Cardiac muscle cell (in vitro differentiated cells and primary cell): Measurements from ENCODE around the gene KRT37. TPM values are rescaled to one million over a fixed set of nuclear protein-coding genes. Genes with fewer than 3 reads are reported as not detected.

Experiments used
- DNase-seq, 2 donors: peaks; one replicate each; pipeline versions ENCODE4 v3.0.0 to v3.0.0-alpha.2; 2010 to 2017; ENCODE audit warnings: low read depth in 1 of 2, low spot score in 1 of 2
- H3K27ac ChIP-seq: fragments of 200-600 bp; sonication (generic); 2 replicates; pipeline ENCODE4 v1.5.1; 2016
- H3K27me3 ChIP-seq: fragments of 200-600 bp; sonication (generic); 2 replicates; pipeline ENCODE4 v1.6.0; 2016; ENCODE audit warnings: control low read depth
- H3K36me3 ChIP-seq: fragments of 200-600 bp; sonication (generic); 2 replicates; pipeline ENCODE4 v1.5.1; 2016; ENCODE audit warnings: control low read depth
- H3K4me1 ChIP-seq: fragments of 200-600 bp; sonication (generic); 2 replicates; pipeline ENCODE4 v1.8.1; 2017; ENCODE audit warnings: low read depth, mild to moderate bottlenecking, mixed run types
- H3K4me3 ChIP-seq: fragments of 200-600 bp; sonication (generic); 2 replicates; pipeline ENCODE4 v1.5.1; 2016; ENCODE audit warnings: mild to moderate bottlenecking
- H3K9me3 ChIP-seq: fragments of 200-600 bp; sonication (generic); 2 replicates; pipeline ENCODE4 v1.5.1; 2017; ENCODE audit warnings: low read depth, mild to moderate bottlenecking, control low read depth
- CTCF ChIP-seq: IDR thresholded peaks from 2 replicates; pipeline ENCODE4 v1.5.1; 2012; ENCODE audit warnings: low read depth, mild to moderate bottlenecking, low read length
- polyA plus RNA-seq: library from polyadenylated mRNA; unstranded; fragments of >200 nt; fragmentation: Nextera tagmentation; extraction: Ambion mirVana; gene quantifications from 2 replicates; pipeline ENCODE4 v1.2.1, GENCODE V29; 2016
- total RNA-seq: library from RNA; depleted of rRNA; stranded (reverse); fragments of >200 nt; gene quantifications from 2 replicates; pipeline ENCODE4 v1.2.3, GENCODE V29; 2016

The KRT37 gene
- total and polyA plus RNA-seq, 2 experiments from 2014 or later = not detected

GRCh38 chr17:41415411-41415810, 9.0 kb downstream of the KRT37 start:
- Histone ChIP-seq H3K4me1 (no peaks in the 10 kb centered on the region), H3K9me3 (no peaks in the 10 kb centered on the region)

GRCh38 chr17:41413982-41414381, 10.4 kb downstream of the KRT37 start:
- Histone ChIP-seq H3K4me3 (no peak overlapping the region), H3K27me3 (no peaks in the 10 kb centered on the region), H3K27ac (no peak overlapping the region), H3K36me3 (no peaks in the 10 kb centered on the region), H3K4me1 (no peaks in the 10 kb centered on the region), H3K9me3 (no peaks in the 10 kb centered on the region)
- TF ChIP-seq CTCF = no peak
- DNase-seq = no peak

More at GRCh38 chr17:41415411-41415810, 9.0 kb downstream of the KRT37 start:
- Histone ChIP-seq H3K27ac (no peak overlapping the region), H3K27me3 (peaks cover 11% of the 10 kb centered on the region), H3K36me3 (no peaks in the 10 kb centered on the region), H3K4me3 (no peak overlapping the region)
- no peak for DNase-seq
- TF ChIP-seq CTCF = no peak

- H3K27ac ChIP-seq = no peak overlapping the region
- no peak for DNase-seq
- H3K9me3 ChIP-seq = no peaks in the 10 kb centered on the region
- H3K4me1 ChIP-seq = no peaks in the 10 kb centered on the region
- no peak for TF ChIP-seq CTCF
- peaks cover 2% of the 10 kb centered on the region for H3K27me3 ChIP-seq
- no peak overlapping the region for H3K4me3 ChIP-seq
- no peaks in the 10 kb centered on the region for H3K36me3 ChIP-seq
These were observed 10.9 kb downstream of the KRT37 start for GRCh38 chr17:41413353-41413957.

GRCh38 chr17:41411072-41411840, 13.1 kb downstream of the KRT37 start:
- Histone ChIP-seq H3K4me1 (no peaks in the 10 kb centered on the region), H3K36me3 (no peaks in the 10 kb centered on the region), H3K4me3 (no peak overlapping the region), H3K9me3 (no peaks in the 10 kb centered on the region), H3K27me3 (peaks cover 2% of the 10 kb centered on the region), H3K27ac (no peak overlapping the region)
- DNase-seq = no peak
- TF ChIP-seq CTCF = no peak

- Histone ChIP-seq H3K36me3 (no peaks in the 10 kb centered on the region), H3K27ac (no peak overlapping the region), H3K4me1 (peaks cover 6% of the 10 kb centered on the region), H3K27me3 (peaks cover 5% of the 10 kb centered on the region), H3K4me3 (no peak overlapping the region), H3K9me3 (no peaks in the 10 kb centered on the region)
- TF ChIP-seq CTCF = no peak
- DNase-seq = no peak
These were observed 17.2 kb downstream of the KRT37 start for GRCh38 chr17:41407226-41407625.
